ENCODE measurements around the gene ADGRV1.

DNA sequence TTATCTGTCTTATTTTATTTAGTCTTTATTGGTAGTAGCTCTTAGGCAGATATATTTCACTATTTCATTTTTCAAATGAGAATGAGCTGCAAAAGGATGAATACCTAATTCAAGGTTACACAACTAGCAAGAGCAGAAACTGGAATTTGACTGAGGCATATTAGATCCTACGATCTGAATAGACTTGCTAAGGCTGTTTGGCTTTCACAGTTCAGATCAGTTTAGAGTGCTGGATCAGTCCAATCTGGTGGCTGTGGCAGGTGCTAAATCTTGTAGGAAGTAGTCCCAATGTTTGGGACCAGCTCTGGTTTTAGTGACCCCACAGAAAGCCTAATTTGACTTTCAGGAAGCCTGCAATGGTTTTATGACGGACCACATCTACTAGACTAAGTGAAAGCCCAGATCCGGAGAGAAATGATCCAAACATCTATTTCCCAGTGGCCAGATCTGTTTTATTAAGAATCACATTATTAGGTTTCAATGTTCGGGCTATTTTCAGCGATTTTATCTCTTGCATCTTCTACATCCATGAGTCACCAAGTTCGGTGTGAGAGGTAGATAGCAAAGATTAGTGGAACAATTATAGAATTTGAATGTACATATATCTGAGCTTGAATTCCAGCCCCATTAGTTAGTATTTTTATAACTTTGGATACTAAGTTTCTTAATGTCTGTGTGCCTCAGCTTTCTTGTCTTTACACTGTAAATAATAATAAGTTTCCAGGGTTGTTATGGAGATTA, 359.5 kb downstream of the ADGRV1 start:
- TF ChIP-seq, protein P1, sequence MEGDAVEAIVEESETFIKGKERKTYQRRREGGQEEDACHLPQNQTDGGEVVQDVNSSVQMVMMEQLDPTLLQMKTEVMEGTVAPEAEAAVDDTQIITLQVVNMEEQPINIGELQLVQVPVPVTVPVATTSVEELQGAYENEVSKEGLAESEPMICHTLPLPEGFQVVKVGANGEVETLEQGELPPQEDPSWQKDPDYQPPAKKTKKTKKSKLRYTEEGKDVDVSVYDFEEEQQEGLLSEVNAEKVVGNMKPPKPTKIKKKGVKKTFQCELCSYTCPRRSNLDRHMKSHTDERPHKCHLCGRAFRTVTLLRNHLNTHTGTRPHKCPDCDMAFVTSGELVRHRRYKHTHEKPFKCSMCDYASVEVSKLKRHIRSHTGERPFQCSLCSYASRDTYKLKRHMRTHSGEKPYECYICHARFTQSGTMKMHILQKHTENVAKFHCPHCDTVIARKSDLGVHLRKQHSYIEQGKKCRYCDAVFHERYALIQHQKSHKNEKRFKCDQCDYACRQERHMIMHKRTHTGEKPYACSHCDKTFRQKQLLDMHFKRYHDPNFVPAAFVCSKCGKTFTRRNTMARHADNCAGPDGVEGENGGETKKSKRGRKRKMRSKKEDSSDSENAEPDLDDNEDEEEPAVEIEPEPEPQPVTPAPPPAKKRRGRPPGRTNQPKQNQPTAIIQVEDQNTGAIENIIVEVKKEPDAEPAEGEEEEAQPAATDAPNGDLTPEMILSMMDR (IDR thresholded peaks at IDR 0.05): no peak
- TF ChIP-seq NFIC (IDR thresholded peaks at IDR 0.05; ENCODE audit: borderline replicate concordance): no peak
- TF ChIP-seq EP300 (IDR thresholded peaks at IDR 0.05; ENCODE audit: borderline replicate concordance in 1 of 2, low read depth in 1 of 2, low read length in 1 of 2): no peak

Data from SK-N-SH (cell line).